ENCODE data around the gene PHLPP1. TPM values are rescaled to one million over a fixed set of nuclear protein-coding genes. Genes with fewer than 3 reads are reported as not detected.

PHLPP1 gene
- total RNA-seq, 1 donor from 2014 or later = 3.4 TPM

DNA sequence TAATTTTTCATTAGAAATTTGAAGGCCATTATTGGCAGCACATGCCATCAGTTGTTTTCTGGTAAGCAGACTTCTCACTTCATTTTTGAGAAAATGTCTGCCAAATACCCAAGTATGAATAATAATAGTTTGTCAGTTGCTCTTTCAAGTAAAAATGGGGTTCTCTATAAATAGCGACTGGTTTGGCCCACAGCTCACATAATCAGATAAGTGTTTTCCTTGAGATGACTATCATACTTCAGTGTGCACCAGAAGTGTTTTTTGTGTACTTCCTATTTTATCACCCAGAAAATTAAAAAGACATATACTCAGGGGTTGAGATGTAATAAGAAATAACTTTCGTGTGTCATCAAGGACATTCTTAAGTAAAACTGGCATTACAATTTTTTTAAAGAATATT lies 147.1 kb downstream of the PHLPP1 start:
- no peak overlapping the region for H3K4me3 ChIP-seq (ENCODE audit: low read depth, low read length)
- no peaks in the 10 kb centered on the region for H3K36me3 ChIP-seq (ENCODE audit: control insufficient read depth, insufficient read depth, low read length)
- H3K27me3 ChIP-seq (ENCODE audit: control insufficient read depth, insufficient read depth, low read length) = no peaks in the 10 kb centered on the region
- TF ChIP-seq, protein P1, sequence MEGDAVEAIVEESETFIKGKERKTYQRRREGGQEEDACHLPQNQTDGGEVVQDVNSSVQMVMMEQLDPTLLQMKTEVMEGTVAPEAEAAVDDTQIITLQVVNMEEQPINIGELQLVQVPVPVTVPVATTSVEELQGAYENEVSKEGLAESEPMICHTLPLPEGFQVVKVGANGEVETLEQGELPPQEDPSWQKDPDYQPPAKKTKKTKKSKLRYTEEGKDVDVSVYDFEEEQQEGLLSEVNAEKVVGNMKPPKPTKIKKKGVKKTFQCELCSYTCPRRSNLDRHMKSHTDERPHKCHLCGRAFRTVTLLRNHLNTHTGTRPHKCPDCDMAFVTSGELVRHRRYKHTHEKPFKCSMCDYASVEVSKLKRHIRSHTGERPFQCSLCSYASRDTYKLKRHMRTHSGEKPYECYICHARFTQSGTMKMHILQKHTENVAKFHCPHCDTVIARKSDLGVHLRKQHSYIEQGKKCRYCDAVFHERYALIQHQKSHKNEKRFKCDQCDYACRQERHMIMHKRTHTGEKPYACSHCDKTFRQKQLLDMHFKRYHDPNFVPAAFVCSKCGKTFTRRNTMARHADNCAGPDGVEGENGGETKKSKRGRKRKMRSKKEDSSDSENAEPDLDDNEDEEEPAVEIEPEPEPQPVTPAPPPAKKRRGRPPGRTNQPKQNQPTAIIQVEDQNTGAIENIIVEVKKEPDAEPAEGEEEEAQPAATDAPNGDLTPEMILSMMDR (IDR thresholded peaks at IDR 0.05; ENCODE audit: insufficient read depth, low read length, severe bottlenecking) = no peak
- FAIRE-seq (no peak), DNase-seq (ENCODE audit: low read depth) (no peak)

GRCh38 chr18:62863579-62864001 lies 148.2 kb downstream of the PHLPP1 start:
- H3K36me3 ChIP-seq (ENCODE audit: control insufficient read depth, insufficient read depth, low read length) = no peaks in the 10 kb centered on the region
- TF ChIP-seq, protein P1 (IDR thresholded peaks at IDR 0.05; ENCODE audit: insufficient read depth, low read length, severe bottlenecking) = no peak
- FAIRE-seq (no peak), DNase-seq (ENCODE audit: low read depth) (peak; percentile 29)
- H3K4me3 ChIP-seq (ENCODE audit: low read depth, low read length) = no peak overlapping the region
- H3K27me3 ChIP-seq (ENCODE audit: control insufficient read depth, insufficient read depth, low read length) = no peaks in the 10 kb centered on the region

DNA sequence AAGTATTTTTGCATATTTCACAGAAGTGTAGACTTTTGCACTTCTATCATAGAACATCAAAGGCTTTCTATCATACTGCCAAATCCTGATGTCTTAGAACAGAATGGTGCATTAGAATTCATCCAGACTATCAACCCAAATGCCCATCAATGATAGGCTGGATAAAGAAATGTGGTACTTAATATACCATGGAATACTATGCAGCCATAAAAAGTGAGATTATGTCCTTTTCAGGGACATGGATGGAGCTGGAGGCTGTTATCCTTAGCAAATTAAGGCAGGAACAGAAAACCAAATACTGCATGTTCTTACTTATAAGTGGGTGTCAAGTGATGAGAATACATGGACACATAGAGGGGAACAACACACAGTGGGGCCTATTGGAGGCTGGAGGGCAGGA lies 150.2 kb downstream of the PHLPP1 start:
- H3K36me3 ChIP-seq (ENCODE audit: control insufficient read depth, insufficient read depth, low read length) = no peaks in the 10 kb centered on the region
- no peak overlapping the region for H3K4me3 ChIP-seq (ENCODE audit: low read depth, low read length)
- H3K27me3 ChIP-seq (ENCODE audit: control insufficient read depth, insufficient read depth, low read length) = no peaks in the 10 kb centered on the region
- TF ChIP-seq, protein P1 (IDR thresholded peaks at IDR 0.05; ENCODE audit: insufficient read depth, low read length, severe bottlenecking) = no peak
- FAIRE-seq = no peak
- no peak for DNase-seq (ENCODE audit: low read depth)

GRCh38 chr18:62867534-62867933 lies 152.2 kb downstream of the PHLPP1 start:
- no peak overlapping the region for H3K4me3 ChIP-seq (ENCODE audit: low read depth, low read length)
- no peaks in the 10 kb centered on the region for H3K27me3 ChIP-seq (ENCODE audit: control insufficient read depth, insufficient read depth, low read length)
- H3K36me3 ChIP-seq (ENCODE audit: control insufficient read depth, insufficient read depth, low read length) = no peaks in the 10 kb centered on the region
- no peak for DNase-seq (ENCODE audit: low read depth)
- no peak for FAIRE-seq
- TF ChIP-seq, protein P1 (IDR thresholded peaks at IDR 0.05; ENCODE audit: insufficient read depth, low read length, severe bottlenecking) = no peak

- FAIRE-seq (no peak), DNase-seq (ENCODE audit: low read depth) (no peak)
- TF ChIP-seq, protein P1 (IDR thresholded peaks at IDR 0.05; ENCODE audit: insufficient read depth, low read length, severe bottlenecking) = no peak
Observed at GRCh38 chr18:62868645-62869044, 153.3 kb downstream of the PHLPP1 start.

GRCh38 chr18:62870643-62871042 lies 155.3 kb downstream of the PHLPP1 start:
- no peaks in the 10 kb centered on the region for H3K27me3 ChIP-seq (ENCODE audit: control insufficient read depth, insufficient read depth, low read length)
- no peaks in the 10 kb centered on the region for H3K36me3 ChIP-seq (ENCODE audit: control insufficient read depth, insufficient read depth, low read length)
- DNase-seq (ENCODE audit: low read depth) (no peak), FAIRE-seq (no peak)
- TF ChIP-seq, protein P1 (IDR thresholded peaks at IDR 0.05; ENCODE audit: insufficient read depth, low read length, severe bottlenecking) = no peak
- no peak overlapping the region for H3K4me3 ChIP-seq (ENCODE audit: low read depth, low read length)

More at GRCh38 chr18:62868645-62869044, 153.3 kb downstream of the PHLPP1 start:
- Histone ChIP-seq H3K27me3 (ENCODE audit: control insufficient read depth, insufficient read depth, low read length) (no peaks in the 10 kb centered on the region), H3K36me3 (ENCODE audit: control insufficient read depth, insufficient read depth, low read length) (no peaks in the 10 kb centered on the region), H3K4me3 (ENCODE audit: low read depth, low read length) (no peak overlapping the region)
